CD4-positive, alpha-beta T cell treated with Interleukin-21 for 1 hour (primary cell): ENCODE results near the gene GMPPB.
"Not testable (repeated sequence)": the region's sequence is repeated elsewhere in the genome, so short reads cannot be mapped to it uniquely, and the experiment has no call there.

Experiments used
- DNase-seq: peaks from one replicate; pipeline ENCODE4 v3.0.0-alpha.2; 2020

The GMPPB gene

GRCh38 chr3:49712631-49713317 lies 11.0 kb downstream of the GMPPB start:
- DNase-seq = no peak

DNA sequence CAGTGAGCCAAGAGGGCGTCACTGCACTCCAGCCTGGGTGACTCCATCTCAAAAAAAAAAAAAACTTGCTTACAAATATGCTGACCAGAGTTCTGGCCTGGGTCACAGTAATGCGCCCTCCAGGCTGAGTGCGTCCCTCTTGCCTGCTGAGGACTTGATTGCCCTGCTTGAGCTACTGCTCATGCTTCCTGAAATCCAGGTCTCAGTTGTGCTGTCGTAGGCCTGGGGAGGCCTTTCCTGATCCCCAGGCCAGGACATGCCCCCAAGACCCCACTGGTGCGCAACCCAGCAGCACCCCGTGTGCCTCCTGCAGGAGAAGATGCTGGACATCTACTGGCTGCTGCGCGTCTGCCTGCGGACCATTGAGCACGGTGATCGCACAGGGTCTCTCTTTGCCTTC lies 11.6 kb downstream of the GMPPB start:
- no peak for DNase-seq

DNA sequence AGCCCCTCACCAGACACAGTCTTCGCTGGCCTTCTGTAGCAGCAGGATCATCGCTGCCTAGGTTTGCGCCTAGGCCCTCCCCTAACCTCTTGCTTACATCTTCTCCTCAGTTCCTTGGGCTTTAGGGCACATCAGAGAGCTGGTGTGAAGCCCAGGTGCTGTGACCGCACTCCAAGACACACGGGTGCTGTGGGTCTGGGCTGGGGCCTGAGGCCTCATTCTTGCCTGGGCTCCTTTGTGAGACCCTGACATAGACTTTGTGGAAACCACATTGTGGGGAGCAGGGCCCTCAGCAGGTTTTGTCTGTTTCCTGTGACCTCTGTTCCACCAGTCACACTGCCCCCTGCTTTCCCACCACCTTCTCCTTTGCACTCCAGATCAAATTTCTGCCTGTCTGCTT lies 12.3 kb downstream of the GMPPB start:
- DNase-seq = no peak

- no peak for DNase-seq
Observed at GRCh38 chr3:49709852-49710251, 13.9 kb downstream of the GMPPB start.

DNA sequence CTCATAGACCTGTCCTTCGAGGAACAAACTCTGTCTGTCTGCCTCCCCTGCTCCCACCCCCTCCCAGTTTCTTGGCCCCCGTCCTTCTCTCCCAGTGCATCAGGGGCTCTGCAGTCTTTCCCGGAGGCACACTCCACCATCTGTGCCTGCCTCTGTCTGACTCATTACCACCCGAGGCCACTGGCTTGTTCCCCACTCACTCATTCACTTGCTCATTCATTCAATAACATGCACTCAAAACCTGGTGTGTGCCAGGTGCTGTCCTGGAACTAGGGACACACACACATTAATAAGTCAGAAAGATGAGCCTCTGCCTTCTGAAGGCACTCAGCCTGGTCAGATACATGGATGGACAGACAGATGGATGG lies 16.7 kb downstream of the GMPPB start:
- no peak for DNase-seq

DNA sequence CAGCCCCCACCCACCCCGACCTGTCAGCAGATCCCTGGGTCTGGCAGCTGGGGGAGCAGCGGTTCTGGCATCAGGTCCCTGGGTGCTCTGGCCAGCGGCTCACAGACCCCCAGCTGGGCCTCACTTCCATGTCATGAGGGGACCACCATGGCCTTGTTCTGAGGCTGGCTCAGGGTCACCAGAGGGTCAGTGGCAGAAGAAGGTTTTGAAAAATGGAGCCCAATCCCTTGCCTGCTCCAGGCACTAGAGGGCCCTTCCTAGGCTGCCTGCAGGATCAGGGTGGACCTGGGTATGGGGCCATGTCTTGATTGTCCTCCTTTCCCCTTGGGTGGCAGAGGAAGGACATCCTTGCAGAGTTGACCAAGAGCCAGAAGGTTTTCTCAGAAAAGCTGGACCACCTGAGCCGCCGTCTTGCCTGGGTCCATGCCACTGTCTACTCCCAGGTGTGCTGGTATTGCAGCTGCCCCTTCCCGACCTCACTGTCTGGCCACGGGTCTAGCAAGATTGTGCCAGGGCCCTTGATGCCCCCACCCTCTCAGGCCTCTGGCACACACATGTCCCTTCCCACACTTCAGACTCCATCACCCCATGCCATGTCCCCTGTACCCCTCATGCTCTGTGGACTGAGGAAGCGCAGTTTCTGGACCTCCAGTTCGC lies 17.2 kb downstream of the GMPPB start:
- no peak for DNase-seq

GRCh38 chr3:49705390-49705960 lies 18.3 kb downstream of the GMPPB start:
- no peak for DNase-seq

DNA sequence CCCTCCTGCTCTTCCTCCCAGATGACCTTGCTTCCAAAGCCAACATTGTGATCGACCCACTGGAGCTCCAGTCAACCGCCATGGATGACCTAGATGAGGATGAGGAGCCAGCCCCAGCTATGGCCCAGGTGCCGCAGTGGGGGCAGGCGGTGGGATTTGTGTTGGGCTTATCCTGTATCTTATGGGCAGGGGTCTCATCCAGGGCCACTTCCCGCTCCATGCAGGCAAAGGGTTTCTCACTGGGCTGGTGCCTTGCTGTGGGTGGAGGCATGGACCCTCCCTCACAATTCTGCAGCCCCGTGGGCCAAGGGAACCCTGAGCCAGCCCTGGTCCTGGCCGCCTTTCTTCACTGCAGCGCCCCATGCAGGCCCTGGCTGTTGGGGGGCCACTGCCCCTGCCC lies 19.1 kb downstream of the GMPPB start:
- no peak for DNase-seq

DNA sequence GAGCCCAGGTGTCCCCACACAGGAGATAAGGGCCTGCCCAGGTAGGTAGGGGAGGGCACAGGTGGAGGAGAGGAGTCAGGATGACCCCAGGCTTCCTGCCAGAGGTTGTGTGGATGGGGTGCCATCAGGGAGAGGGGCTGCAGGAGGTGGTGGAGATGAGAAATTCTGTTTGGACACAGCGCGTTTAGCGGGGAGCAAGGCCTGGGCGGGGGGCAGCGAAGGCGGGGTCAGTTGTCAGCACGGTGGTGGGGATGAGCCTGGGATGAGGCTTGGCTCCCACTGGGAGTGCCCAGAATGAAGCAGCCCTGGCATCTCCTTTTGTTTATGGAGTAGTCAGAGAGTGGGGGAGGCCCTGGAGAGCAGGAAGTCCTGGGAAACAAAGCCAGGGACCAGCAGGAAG lies 19.8 kb downstream of the GMPPB start:
- no peak for DNase-seq

DNA sequence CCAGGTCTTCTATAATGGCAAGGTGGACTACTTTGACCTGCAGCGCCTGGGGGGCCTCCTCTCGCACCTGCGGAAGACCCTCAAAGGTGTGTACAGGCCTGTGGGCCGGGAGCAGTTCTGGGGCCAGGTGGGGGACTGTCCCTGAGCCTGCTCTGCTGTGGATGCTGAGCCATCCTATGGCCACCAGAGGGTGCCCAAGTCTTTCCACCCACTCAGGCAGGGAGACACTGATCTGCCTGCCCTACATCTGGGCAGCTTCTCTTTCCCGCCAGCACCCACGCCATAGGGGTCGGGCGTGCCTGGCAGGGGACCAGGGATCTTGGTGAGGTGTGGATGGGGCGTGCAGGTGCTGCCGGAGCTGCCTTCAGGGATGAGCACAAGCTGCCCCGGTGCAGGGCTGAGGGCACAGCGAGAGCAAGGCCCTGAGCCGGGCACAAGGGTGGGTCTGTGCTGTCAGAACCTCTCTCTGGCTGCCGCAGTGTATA lies 20.3 kb downstream of the GMPPB start:
- DNase-seq = peak; percentile 79

DNA sequence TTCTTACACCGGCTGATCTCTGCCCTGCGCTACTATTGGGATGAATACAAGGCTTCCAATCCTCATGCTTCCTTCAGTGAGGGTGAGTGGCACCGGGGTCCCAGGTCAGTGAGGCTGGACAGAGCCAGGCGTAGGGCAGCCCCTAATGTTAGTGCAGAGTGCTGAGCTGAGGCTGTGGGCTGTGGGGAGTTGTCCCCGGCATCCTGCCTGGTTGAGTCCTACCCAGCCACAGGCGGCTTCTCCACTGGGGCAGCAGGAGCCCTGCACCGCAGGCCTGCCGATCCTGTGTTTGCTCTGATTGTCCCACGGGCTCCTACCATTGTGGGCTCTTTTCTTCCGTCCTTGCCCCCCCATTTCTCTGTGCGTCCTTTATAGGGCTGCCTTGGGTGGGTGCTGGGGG lies 21.1 kb downstream of the GMPPB start:
- no peak for DNase-seq

DNA sequence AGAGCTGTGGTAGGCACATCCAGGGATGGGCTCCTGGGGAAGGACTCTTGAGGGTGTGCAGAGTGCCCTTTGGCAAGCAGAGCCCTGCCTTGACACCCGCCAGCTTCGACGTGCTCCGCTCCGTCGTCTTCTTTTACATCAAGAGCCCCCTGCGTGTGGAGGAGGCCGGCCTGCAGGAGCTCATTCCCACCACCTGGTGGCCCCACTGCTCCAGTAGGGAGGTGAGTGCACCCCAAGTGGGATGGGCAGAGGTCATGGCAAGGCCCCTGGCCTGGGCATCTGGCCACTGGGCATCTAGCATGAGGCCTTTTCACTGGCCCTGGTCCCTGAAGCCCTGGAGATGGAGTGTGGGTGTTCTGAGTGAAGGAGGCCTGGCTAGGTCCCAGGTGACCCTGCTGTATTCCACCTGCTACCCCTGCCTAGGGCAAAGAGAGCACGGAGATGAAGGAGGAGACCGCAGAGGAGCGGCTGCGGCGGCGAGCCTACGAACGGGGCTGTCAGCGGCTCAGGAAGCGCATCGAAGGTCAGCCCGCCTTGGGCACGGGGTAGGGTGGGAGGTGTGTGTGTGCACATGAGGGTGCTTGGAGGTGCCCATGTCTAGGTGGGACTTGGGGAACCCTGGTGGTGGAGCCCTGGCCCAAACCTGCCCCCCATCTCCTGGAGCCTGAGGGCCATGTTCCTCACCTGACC lies 22.2 kb downstream of the GMPPB start:
- no peak for DNase-seq

GRCh38 chr3:49700453-49701128 lies 23.2 kb downstream of the GMPPB start:
- no peak for DNase-seq

- no peak for DNase-seq
Observed at GRCh38 chr3:49700014-49700413, 23.7 kb downstream of the GMPPB start.

DNA sequence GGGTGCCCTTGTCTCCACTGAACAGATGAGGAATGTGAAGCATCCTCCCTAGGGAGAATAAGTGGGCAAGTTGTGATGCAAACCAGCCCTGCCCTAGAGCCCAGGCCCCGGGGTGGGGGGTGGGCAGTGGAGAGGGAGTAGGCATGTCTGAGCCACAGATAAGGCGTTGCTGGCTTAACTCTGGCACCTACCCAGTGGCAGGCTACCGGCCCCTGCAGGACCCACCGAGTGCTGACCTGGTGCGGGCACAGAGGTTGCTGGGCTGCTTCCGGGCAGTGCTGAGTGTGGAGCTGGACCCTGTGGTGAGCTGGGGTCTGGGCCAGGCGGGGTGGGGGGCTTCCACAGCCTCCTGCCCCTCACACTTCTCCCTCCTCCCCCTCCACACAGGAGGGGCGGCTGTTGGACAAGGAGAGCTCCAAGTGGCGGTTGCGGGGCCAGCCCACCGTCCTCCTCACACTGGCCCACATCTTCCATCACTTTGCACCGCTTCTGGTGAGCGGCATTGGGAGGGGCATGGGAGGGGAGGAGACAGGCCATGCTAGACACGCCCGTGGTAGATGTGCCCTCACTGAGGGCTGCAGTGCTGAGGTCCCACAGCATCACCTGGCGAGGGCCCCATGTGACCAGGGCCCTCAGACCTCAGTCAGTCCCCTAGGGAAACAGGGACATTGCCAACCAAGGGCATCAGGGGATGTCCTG lies 24.3 kb downstream of the GMPPB start:
- no peak for DNase-seq

- DNase-seq = not testable (repeated sequence)
Observed at GRCh38 chr3:49695350-49696015, 28.3 kb downstream of the GMPPB start.

- DNase-seq = not testable (repeated sequence)
Observed at GRCh38 chr3:49694409-49695070, 29.2 kb downstream of the GMPPB start.

GRCh38 chr3:49691481-49691880 lies 32.3 kb downstream of the GMPPB start:
- not testable (repeated sequence) for DNase-seq

GRCh38 chr3:49690856-49691255 lies 32.9 kb downstream of the GMPPB start:
- not testable (repeated sequence) for DNase-seq

- not testable (repeated sequence) for DNase-seq
Observed at GRCh38 chr3:49689908-49690624, 33.7 kb downstream of the GMPPB start.
